GM19438 (cell line): ENCODE measurements around the gene TERB1.

Experiments used
- ATAC-seq: cut with Tn5 transposase; IDR thresholded peaks from one replicate; pipeline ENCODE4 v1.9.1; 2021; ENCODE audit warnings: low read depth; ENCODE audit not compliant: unreplicated experiment

The TERB1 gene

GRCh38 chr16:66801320-66802105 lies at the start of gene TERB1:
TERB1 (minus strand) TSS chr16:66801584; CDS start chr16:66796798, 4,786 bp downstream.
- no peak for ATAC-seq

GRCh38 chr16:66850115-66850815 lies 48.9 kb upstream of the TERB1 start:
- no peak for ATAC-seq

GRCh38 chr16:66849549-66849948 lies 48.2 kb upstream of the TERB1 start:
- no peak for ATAC-seq

GRCh38 chr16:66849021-66849420 lies 47.6 kb upstream of the TERB1 start:
- no peak for ATAC-seq

GRCh38 chr16:66848172-66848571 lies 46.8 kb upstream of the TERB1 start:
- no peak for ATAC-seq

GRCh38 chr16:66847533-66848067 lies 46.2 kb upstream of the TERB1 start:
- ATAC-seq: no peak

GRCh38 chr16:66846831-66847230 lies 45.4 kb upstream of the TERB1 start:
- no peak for ATAC-seq

GRCh38 chr16:66846266-66846665 lies 44.9 kb upstream of the TERB1 start:
- no peak for ATAC-seq

GRCh38 chr16:66845791-66846221 lies 44.4 kb upstream of the TERB1 start:
- no peak for ATAC-seq

GRCh38 chr16:66845080-66845410 lies 43.7 kb upstream of the TERB1 start:
- ATAC-seq: no peak

- ATAC-seq: no peak
Measured at GRCh38 chr16:66844342-66845079, 43.1 kb upstream of the TERB1 start, which contains the start of gene CA7. CA7 (plus strand) TSS chr16:66844414; CDS start chr16:66844488, 74 bp downstream.

- no peak for ATAC-seq
Measured at GRCh38 chr16:66844009-66844341, 42.6 kb upstream of the TERB1 start.

- ATAC-seq: no peak
Measured at GRCh38 chr16:66843191-66843590, 41.8 kb upstream of the TERB1 start.

- no peak for ATAC-seq
Measured at GRCh38 chr16:66842765-66843164, 41.4 kb upstream of the TERB1 start.

GRCh38 chr16:66841366-66841765 lies 40.0 kb upstream of the TERB1 start:
- no peak for ATAC-seq

GRCh38 chr16:66840883-66841282 lies 39.5 kb upstream of the TERB1 start:
- no peak for ATAC-seq

GRCh38 chr16:66834746-66835145 lies 33.4 kb upstream of the TERB1 start:
- no peak for ATAC-seq

GRCh38 chr16:66832661-66833305 lies 31.4 kb upstream of the TERB1 start:
- no peak for ATAC-seq

GRCh38 chr16:66832190-66832589 lies 30.8 kb upstream of the TERB1 start:
- ATAC-seq: no peak
